H54 (cell line): ENCODE data around the gene ADAM15.

ENCODE experiments used
- DNase-seq: peaks from one replicate; pipeline ENCODE4 v3.0.0; 2011; ENCODE audit warnings: low spot score, mixed read lengths; ENCODE audit not compliant: insufficient read length
- FAIRE-seq: peaks from 3 replicates; lab custom pipeline; 2011; peaks lifted over from hg19 to GRCh38; lab: Jason Lieb, UNC
- POLR2A ChIP-seq: IDR thresholded peaks from 2 replicates; pipeline ENCODE4 v1.6.1; 2011; ENCODE audit warnings: low read depth, mild to moderate bottlenecking, low read length

ADAM15 gene

DNA sequence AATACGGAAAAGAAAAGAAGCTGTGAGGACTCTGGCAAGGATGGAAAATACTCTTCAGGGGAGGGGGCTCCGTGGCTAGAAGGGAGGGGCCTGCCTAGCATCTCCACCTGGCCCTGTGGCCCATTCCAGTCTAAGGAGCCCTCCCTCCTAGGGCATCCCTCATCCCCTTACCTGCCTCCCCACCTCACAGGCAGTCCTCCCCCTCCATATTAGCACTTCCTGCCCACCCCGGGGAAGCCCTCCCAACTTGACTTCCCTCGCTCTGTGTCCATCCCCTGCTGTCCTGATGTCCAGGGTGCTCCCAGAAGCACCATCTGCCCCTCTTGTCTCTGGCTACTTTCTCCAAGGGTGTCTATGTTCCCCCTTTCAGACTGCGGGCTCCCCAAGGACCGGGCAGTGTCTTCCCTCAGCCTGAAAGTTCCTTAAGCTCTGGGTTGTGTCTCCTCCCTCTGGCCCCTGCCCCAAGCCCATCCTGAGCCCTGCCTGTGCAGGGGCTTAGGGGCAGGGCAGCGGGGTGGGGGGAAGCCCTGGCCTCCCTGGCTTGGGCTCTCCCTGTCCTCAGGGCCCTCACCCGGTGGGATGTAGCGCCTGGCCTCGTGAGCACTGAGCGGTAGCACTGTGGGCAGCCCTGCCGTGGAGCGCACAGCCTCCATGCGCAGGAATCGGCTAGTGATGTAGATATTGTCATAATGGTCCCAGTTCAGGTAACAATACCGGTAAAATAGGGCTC is 21.4 kb upstream of the ADAM15 start:
- DNase-seq = no peak
- no peak for FAIRE-seq
- no peak for TF ChIP-seq POLR2A

DNA sequence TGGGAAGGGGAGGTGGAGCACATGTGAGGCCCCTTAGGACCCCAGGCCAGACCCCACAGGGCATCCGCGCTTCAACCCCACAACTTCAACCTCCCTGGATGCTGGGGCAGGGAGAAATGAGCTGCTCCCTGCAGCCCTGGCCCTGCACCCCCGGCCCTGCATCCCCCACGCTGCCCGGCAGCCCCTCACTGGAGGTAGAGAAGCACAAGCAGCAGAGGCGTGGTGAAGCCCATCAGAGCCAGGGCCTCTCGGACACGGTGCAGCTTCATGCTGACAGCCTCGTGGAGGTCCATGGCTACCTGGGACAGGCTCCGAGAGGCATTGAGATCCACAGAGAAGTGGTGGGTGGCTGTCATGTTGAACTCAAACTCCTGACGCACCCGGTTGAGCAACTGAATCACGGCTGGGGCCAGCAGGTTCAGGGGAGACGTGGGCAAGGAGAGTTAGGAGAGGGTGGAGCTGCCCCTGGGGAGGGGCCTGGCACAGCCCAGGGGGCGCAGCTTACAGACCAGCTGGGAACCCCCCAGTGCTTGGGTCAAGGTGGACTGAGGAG is 20.8 kb upstream of the ADAM15 start:
- no peak for TF ChIP-seq POLR2A
- no peak for FAIRE-seq
- no peak for DNase-seq

DNA sequence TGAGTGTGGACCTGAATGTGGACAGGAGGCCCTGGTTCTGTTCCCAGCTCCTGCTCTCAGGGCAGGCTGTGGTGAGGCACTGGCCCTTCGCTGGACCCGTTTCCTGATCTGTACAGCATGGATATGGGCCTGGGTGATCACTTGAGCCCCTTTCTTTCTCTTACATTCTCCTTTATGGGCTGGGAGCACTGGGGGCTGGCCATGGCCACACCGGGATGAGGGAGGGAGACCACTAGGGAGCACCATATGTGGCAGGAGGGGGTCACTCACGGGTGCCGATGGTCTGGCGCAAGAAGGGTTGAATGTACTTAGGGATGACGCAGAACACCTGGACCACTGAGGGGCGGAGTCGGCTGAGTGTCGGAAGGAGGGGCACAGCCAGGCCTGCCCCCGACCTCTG is 20.2 kb upstream of the ADAM15 start:
- TF ChIP-seq POLR2A = no peak
- no peak for DNase-seq
- FAIRE-seq = no peak

DNA sequence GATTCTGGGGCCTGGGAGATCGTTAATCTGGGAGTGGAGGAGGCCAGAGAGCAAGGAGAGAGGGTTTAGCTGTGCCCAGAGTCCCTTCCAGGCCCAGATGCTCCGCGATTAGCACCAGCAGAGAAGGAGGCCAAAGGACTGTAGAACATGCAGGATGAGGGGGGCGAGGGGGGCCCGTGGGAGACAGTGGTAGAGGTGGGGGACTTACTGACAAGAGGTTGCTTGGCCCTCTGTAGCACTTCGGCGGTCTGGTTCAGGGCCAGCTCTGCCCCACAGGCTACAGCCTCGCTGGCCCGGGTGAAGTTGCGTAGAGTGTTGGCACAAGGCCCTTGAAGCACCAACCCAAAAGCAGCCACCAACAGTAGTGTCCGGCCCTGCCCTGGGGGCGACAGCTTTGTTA is 18.2 kb upstream of the ADAM15 start:
- DNase-seq = no peak
- FAIRE-seq = no peak
- TF ChIP-seq POLR2A = no peak

DNA sequence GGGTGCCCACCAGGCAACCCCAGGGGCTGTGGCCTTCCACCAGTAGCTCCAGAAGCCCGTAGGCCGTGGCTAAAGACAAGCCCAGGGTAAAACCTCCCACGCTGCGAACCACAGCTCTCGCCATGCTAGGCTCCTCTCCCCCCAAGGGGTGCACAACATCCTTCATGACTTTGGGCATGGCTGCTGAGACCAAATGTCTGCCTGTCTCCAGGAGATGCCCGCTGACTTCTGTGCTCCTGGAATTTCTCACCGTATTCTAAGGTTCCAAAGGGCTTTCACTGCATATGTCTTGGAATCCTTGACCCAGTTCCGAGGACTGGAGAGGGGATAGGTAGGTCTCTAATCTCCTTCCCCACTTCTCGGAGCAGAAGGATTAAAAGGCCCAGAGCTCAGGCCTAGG is 17.6 kb upstream of the ADAM15 start, which contains the start of the genes DCST1 and DCST2:
Gene DCST1 (plus strand): TSS at position 301 of the 400 bp plus-strand sequence. CDS start 213 bp downstream, outside the sequence.
Gene DCST2 (minus strand): TSS at position 258 of the 400 bp plus-strand sequence. CDS start 80 bp downstream, at position 178.
- DNase-seq (no peak), FAIRE-seq (no peak)
- TF ChIP-seq POLR2A = no peak

DNA sequence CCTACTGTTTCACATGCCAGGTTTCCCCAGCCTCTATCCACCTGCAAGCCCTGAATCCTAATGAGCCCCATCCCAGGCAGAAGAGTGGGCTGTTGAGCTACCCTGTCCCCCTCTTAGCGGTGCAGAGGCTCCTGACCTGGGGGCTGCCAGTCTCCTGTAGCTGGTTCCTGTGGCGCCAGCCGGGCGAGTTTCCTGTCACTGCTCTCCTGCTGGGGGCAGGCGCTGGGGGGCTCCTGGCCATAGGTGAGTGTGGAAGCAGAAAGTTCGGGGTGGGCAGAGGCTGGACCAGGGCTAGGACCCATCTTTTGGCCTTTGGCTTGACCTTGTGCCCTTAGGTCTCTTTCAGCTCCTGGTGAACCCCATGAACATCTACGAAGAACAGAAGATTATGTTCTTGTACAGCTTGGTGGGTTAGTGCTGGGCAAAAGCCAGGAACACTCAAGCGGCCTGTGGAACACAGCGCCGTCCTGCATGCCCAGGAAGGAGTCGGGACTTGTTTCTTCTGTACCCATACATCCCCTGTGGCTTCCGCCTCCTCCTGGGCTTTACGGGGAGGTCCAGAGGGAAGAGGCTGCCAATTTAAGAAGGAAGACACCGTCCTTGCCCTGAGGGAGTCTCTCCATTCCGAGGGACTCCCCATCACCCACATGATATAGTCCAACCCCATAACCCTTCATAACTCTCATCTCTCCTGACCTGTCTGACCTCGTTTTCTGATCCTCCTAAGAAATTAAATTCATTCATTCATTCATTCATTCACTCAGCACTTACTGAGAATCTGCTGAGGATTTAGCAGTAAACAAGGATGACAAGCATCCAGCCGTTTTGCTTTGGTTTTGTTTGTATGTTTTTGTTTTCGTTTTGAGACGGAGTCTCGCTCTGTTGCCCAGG is 16.6 kb upstream of the ADAM15 start:
- DNase-seq = no peak
- FAIRE-seq = no peak
- no peak for TF ChIP-seq POLR2A

DNA sequence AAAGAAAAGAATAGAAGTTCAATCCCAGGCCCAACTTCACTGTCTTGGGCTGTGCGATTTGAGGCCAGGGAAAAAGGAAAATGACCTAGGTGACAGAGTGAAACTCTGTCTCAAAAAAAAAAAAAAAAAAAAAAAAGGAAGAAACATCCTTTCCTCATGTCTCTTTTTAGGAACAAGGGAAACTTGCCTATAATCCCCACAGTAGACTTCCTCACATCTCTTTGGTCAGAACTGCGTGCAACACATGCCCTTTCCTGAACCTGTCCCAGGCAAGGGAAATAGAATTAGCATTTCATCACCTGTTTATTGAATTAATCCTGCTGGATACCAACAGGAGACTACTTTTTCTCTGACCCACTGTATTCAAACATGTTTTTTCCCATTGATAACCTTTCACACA is 15.2 kb upstream of the ADAM15 start:
- no peak for TF ChIP-seq POLR2A
- FAIRE-seq = no peak
- no peak for DNase-seq

DNA sequence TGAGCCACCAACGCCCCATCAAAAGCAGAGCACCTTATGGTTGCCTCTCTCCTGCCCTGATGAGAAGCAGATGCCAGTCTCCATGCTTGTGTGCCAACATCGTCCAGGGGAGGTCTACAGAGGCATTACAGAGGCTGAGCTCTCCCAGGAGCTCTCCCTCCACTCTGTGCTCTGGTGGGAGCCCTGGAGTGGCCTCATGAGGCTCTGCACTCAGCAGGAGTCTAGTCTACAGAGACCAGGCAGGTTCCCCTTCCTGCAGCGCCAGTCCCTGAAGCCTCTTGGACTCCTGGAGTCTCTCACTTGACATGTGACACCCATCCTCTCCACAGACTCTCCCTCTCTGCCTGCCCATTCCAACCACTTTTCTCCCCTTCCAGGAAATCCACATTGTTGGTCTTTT is 14.1 kb upstream of the ADAM15 start:
- FAIRE-seq = no peak
- TF ChIP-seq POLR2A = no peak
- DNase-seq = no peak

DNA sequence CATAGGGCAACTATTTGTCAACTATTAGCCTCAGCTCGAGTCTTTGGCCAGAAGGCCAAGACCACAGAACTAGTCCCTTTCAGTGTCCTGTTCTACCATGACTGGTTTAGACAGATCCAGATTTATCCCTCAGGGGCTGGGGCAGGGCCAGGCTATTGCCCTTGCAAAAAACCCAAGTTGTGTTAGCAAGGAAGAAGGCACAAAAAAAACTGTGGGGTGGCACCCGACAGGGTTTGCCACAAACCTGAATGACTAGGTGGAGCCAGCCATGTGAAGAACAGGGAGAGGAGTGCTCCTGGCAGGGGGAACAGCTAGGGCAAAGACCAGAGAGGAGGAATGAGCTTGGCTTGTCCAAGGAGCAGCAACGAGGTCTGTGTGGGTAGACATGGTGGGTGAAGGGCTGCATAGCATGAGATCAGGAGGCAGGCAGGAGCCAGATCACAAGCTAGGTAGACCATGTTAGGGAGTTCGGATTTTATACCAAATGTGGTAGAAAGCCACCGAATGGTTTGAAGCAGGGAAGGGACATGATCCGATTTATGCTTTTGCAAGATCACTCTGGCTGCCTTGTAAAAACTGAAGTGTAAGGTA is 13.2 kb upstream of the ADAM15 start:
- no peak for TF ChIP-seq POLR2A

DNA sequence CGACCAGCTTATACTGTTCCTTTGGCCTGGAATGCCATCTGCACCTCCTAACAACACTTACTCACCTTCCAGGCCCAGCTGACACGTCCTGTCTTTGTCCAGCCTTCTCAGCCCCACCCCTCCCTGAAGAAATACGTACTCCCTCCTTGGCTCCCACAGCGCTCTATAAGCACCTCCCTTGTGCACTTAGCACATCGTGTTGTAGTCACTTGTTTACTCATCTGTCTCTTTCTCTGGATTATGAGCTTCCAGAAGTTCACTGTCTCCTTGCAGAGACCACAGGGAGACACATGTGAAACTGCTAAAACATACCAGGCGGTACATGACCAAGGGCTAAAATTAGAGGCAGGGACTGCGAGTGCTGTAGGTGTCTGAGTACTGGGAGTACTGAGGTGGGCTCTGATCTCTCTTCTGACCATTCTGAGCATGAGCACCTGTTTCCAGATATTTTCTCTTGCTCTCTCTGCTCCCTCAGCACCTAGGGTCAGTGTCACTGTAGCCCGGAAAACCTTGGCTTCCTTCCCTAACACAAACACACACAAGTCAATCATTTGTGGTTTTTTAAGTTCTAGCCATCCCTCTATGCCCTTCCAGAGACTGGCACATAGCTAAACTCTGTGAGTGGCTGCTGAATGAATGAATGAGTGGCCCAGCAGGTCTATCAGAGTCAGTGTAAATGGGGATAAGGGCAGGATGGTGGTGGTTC is 12.4 kb upstream of the ADAM15 start:
- DNase-seq (no peak), FAIRE-seq (no peak)
- no peak for TF ChIP-seq POLR2A

More for the DNA sequence above, 13.2 kb upstream of the ADAM15 start:
- no peak for FAIRE-seq
- DNase-seq = no peak

DNA sequence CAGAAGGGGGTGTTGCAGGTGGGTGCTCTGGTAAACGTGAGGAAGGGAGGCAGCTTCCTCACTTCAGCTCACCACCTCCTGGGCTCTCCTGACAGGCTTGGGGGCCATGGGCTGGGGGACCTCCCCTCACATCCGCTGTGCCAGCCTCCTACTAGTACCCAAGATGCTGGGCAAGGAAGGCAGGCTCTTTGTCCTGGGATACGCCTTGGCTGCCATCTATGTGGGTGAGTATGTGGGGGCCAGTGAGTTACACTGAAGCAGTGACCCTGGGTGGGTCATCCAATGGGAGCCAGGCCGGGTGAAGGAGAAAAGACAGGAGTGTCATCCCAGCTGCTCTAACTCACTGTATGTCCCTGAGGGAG is 11.8 kb upstream of the ADAM15 start:
- no peak for TF ChIP-seq POLR2A
- DNase-seq (no peak), FAIRE-seq (no peak)

DNA sequence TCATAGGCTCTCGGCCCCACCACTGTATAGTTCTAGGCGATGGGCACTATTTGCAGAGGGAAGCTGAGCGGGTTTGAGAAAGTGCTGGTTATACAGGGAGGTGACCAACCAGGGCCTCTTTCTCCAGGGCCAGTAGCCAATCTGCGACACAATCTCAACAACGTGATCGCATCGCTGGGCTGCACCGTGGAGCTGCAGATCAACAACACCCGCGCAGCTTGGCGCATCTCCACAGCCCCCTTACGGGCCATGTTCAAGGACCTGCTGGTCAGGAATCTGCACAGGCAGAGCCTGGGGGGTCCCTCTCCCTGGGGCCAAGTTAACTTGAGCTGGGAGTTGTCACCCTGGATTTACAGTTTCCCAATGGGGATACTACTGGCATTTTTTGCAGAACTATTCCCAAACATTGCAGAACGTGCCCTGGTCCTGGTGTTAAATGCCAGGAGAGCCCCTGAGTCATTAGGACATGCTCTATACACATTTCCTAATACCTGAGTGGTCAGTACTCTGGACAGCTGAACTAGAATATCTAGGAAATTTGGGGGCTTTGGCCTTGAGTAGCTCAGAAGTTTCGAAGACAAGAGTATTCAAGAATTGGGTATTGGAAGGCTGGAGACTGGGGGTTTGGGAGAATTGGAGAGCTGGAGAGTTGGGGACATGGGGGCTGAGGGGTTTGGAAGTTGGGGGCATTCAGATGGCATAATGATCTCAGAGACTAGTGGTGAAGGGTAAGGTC is 10.6 kb upstream of the ADAM15 start:
- DNase-seq (no peak), FAIRE-seq (no peak)
- no peak for TF ChIP-seq POLR2A
